Neuronal stem cell (in vitro differentiated cells): ENCODE results near the gene ABCD2.
"Not testable (repeated sequence)": the region's sequence is repeated elsewhere in the genome, so short reads cannot be mapped to it uniquely, and the experiment has no call there.

Experiments
- DNase-seq: peaks from one replicate; pipeline ENCODE4 v3.0.0-alpha.2; 2013; ENCODE audit warnings: low spot score
- H2AFZ ChIP-seq: one replicate; pipeline ENCODE4 v1.6.1; 2013; ENCODE audit warnings: mild to moderate bottlenecking, low read length, inconsistent platforms
- H2AK5ac ChIP-seq: 2 replicates; pipeline ENCODE4 v1.6.1; 2013; ENCODE audit warnings: low read depth, mild to moderate bottlenecking, inconsistent platforms, low read length, moderate library complexity, mixed read lengths
- H2BK120ac ChIP-seq: 2 replicates; pipeline ENCODE4 v1.6.1; 2013; ENCODE audit warnings: low read depth, mild to moderate bottlenecking, inconsistent platforms, low read length, moderate library complexity, mixed read lengths
- H2BK12ac ChIP-seq: one replicate; pipeline ENCODE4 v1.6.1; 2013; ENCODE audit warnings: low read length, inconsistent platforms
- H2BK15ac ChIP-seq: 2 replicates; pipeline ENCODE4 v1.6.1; 2013; ENCODE audit warnings: mild to moderate bottlenecking, low read length, inconsistent platforms, mixed read lengths
- H2BK5ac ChIP-seq: one replicate; pipeline ENCODE4 v1.6.1; 2013; ENCODE audit warnings: inconsistent platforms, mild to moderate bottlenecking, low read length, moderate library complexity
- H3K14ac ChIP-seq: one replicate; pipeline ENCODE4 v1.6.1; 2013; ENCODE audit warnings: low read length, inconsistent platforms
- H3K18ac ChIP-seq: 2 replicates; pipeline ENCODE4 v1.6.1; 2013; ENCODE audit warnings: low read length, inconsistent platforms
- H3K23ac ChIP-seq: 2 replicates; pipeline ENCODE4 v1.6.1; 2013; ENCODE audit warnings: low read depth, mild to moderate bottlenecking, mixed read lengths, low read length, inconsistent platforms; ENCODE audit not compliant: poor library complexity
- H3K27ac ChIP-seq: replicated peaks from 3 replicates; pipeline ENCODE4 v1.5.1; 2013; ENCODE audit warnings: low read length, inconsistent platforms
- H3K27me3 ChIP-seq, 3 experiments: 2 replicates each; pipeline ENCODE4 v1.6.1; 2013; ENCODE audit warnings: low read length in 3 of 3, mild to moderate bottlenecking in 2 of 3, inconsistent platforms in 1 of 3, low read depth in 1 of 3, mixed read lengths in 1 of 3, moderate library complexity in 1 of 3; ENCODE audit not compliant: control insufficient read depth in 3 of 3, insufficient read depth in 3 of 3
- H3K36me3 ChIP-seq, 2 donors: replicated peaks in 1 of 2; 2 replicates each; pipeline ENCODE4 v1.6.1; 2013; ENCODE audit warnings: low read length in 2 of 2; ENCODE audit not compliant: control insufficient read depth in 2 of 2, insufficient read depth in 2 of 2
- H3K4ac ChIP-seq: 2 replicates; pipeline ENCODE4 v1.6.1; 2013; ENCODE audit warnings: inconsistent platforms, mild to moderate bottlenecking, low read length, moderate library complexity
- H3K4me1 ChIP-seq, 2 donors: 1 replicate in 1 of 2; 2 replicates in 1 of 2; pipeline ENCODE4 v1.6.1; 2013; ENCODE audit warnings: low read length in 2 of 2, low read depth in 1 of 2; ENCODE audit not compliant: control insufficient read depth in 2 of 2, insufficient read depth in 1 of 2
- H3K4me2 ChIP-seq: one replicate; pipeline ENCODE4 v1.6.1; 2013; ENCODE audit warnings: mild to moderate bottlenecking, low read length, inconsistent platforms; ENCODE audit not compliant: insufficient read depth, poor library complexity, severe bottlenecking
- H3K4me3 ChIP-seq, 2 donors: 2 replicates each; pipeline ENCODE4 v1.5.1; 2013; ENCODE audit warnings: low read length in 2 of 2, mild to moderate bottlenecking in 2 of 2, inconsistent platforms in 1 of 2, moderate library complexity in 1 of 2
- H3K79me1 ChIP-seq: one replicate; pipeline ENCODE4 v1.6.1; 2013; ENCODE audit warnings: low read depth, mild to moderate bottlenecking, inconsistent platforms, low read length, moderate library complexity
- H3K9ac ChIP-seq: one replicate; pipeline ENCODE4 v1.6.1; 2013; ENCODE audit warnings: mild to moderate bottlenecking, low read depth, low read length, inconsistent platforms; ENCODE audit not compliant: poor library complexity
- H3K9me3 ChIP-seq, 2 donors: replicated peaks in 1 of 2; 2 replicates each; pipeline versions ENCODE3 to v1.6.1; 2013; ENCODE audit warnings: low read length in 2 of 2, mild to moderate bottlenecking in 2 of 2, inconsistent platforms in 1 of 2, low read depth in 1 of 2, mixed read lengths in 1 of 2, moderate library complexity in 1 of 2; ENCODE audit not compliant: control insufficient read depth in 2 of 2, insufficient read depth in 1 of 2
- H4K8ac ChIP-seq: one replicate; pipeline ENCODE4 v1.6.1; 2013; ENCODE audit warnings: low read depth, mild to moderate bottlenecking, inconsistent platforms, low read length, moderate library complexity
- H4K91ac ChIP-seq: one replicate; pipeline ENCODE4 v1.6.1; 2013; ENCODE audit warnings: low read length, low read depth, mild to moderate bottlenecking, inconsistent platforms; ENCODE audit not compliant: poor library complexity
- WGBS, 2 donors: extraction: QIAGEN DNeasy Blood & Tissue Kit; methylation state at CpG; one replicate each; pipeline ENCODE4 v1.1.7; 2013; ENCODE audit warnings: missing lambda C conversion rate in 2 of 2, mixed read lengths in 1 of 2; ENCODE audit not compliant: insufficient read length in 2 of 2, insufficient replicate concordance in 1 of 2; ENCODE audit errors: extremely low coverage in 2 of 2; 5-methylcytosine and 5-hydroxymethylcytosine counted together

Gene ABCD2

DNA sequence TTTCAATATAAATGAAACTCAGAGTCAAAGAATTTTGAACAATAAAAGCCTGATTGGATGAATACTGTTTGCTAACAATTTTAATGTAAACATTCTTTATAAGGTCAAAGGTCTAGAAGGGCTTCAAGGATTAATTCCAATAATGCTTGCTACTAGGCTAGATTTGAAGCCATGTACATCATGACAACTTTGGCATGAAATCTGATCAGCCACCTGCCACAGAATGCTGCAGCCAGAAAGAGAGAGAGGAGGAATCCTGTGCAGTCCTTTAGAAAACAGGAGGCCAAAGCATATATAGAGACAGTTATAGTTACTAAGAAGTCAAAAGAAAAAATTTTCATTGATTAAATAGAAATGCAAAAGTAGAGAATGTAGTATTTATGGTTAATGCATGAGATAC is 47.1 kb downstream of the ABCD2 start:
- Histone ChIP-seq H2BK15ac (no peak overlapping the region), H2BK5ac (no peak overlapping the region), H3K23ac (no peak overlapping the region), H4K8ac (no peak overlapping the region), H3K4me2 (no peak overlapping the region), H3K14ac (no peak overlapping the region), H3K4me1 (peaks cover 2 to 24% of the 10 kb centered on the region in 2 donors), H3K27me3 (no peaks in the 10 kb centered on the region), H3K18ac (no peak overlapping the region), H2AK5ac (no peak overlapping the region), H3K79me1 (no peaks in the 10 kb centered on the region), H4K91ac (no peak overlapping the region), H3K4me3 (no peak overlapping the region), H3K27ac (no peak overlapping the region), H2BK120ac (no peak overlapping the region), H3K36me3 (no peaks in the 10 kb centered on the region), H2AFZ (no peak overlapping the region), H3K9me3 (peaks cover 0 to 11% of the 10 kb centered on the region in 2 donors), H2BK12ac (no peak overlapping the region), H3K4ac (no peak overlapping the region), H3K9ac (no peak overlapping the region)
- no peak for DNase-seq

DNA sequence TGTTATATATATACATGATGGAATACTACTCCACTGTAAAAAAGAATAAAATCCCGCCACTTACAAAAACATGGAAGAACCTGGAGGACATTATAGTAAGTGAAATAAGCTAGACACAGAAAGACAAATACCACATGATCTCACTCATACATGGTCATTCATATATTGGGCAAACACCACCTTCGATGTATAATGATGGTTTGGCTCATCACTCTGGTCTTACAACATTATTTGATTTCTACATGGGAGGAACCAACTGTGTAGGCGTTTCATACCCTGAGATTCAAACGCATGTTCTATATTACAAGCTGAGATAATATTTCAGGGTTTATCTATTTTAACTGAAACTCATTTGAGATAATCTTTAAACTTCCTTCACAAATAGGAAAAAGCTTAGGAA is 48.3 kb downstream of the ABCD2 start:
- no peak for DNase-seq
- H2AK5ac ChIP-seq, result no peak overlapping the region
- no CpG with 5 or more reads among the region's 4 CpGs for WGBS, 2 donors
- H3K27me3 ChIP-seq, result no peaks in the 10 kb centered on the region
- no peak overlapping the region for H3K27ac ChIP-seq
- no peak overlapping the region for H3K4ac ChIP-seq
- H2AFZ ChIP-seq, result no peak overlapping the region
- H3K9ac ChIP-seq, result no peak overlapping the region
- H2BK12ac ChIP-seq, result no peak overlapping the region
- no peak overlapping the region for H3K14ac ChIP-seq
- H2BK5ac ChIP-seq, result no peak overlapping the region
- H3K4me3 ChIP-seq, result no peak overlapping the region
- no peak overlapping the region for H3K18ac ChIP-seq
- no peak overlapping the region for H4K8ac ChIP-seq
- H2BK15ac ChIP-seq, result no peak overlapping the region
- H3K36me3 ChIP-seq, result no peaks in the 10 kb centered on the region
- H4K91ac ChIP-seq, result no peak overlapping the region
- H3K9me3 ChIP-seq, result peaks cover 0 to 11% of the 10 kb centered on the region in 2 donors
- no peak overlapping the region for H3K4me2 ChIP-seq
- H3K79me1 ChIP-seq, result no peaks in the 10 kb centered on the region
- no peak overlapping the region for H2BK120ac ChIP-seq
- H3K4me1 ChIP-seq, result peaks cover 2 to 24% of the 10 kb centered on the region in 2 donors
- H3K23ac ChIP-seq, result no peak overlapping the region

DNA sequence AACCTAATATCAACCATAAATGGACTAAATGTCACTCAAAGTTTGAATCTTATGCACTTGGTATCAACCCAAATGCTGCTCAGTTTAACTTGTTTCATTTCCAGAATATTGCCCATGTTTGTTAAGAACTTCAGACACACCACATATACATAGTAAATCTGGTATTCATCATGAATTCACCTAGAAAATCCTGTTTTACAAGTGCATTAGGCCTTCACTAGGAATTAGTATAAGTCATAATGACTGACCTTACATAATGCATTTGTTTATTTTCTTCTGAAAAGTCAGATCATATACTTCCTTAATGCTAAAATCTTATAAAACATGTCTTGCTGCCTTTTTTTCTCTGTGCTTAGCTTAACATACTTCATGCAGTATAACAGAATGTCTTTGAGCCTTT is 66.1 kb downstream of the ABCD2 start:
- no peak overlapping the region for H2BK5ac ChIP-seq
- no peak overlapping the region for H3K9ac ChIP-seq
- H3K4ac ChIP-seq, result no peak overlapping the region
- peaks cover 2 to 7% of the 10 kb centered on the region in 2 donors for H3K9me3 ChIP-seq
- H3K27ac ChIP-seq, result no peak overlapping the region
- H3K4me2 ChIP-seq, result no peak overlapping the region
- no peaks in the 10 kb centered on the region for H3K79me1 ChIP-seq
- no peak overlapping the region for H3K4me3 ChIP-seq
- no peak overlapping the region for H3K14ac ChIP-seq
- H2BK15ac ChIP-seq, result no peak overlapping the region
- H2AFZ ChIP-seq, result no peak overlapping the region
- H2BK120ac ChIP-seq, result no peak overlapping the region
- no peak overlapping the region for H2BK12ac ChIP-seq
- DNase-seq, result no peak
- no peak overlapping the region for H3K18ac ChIP-seq
- H4K91ac ChIP-seq, result no peak overlapping the region
- no peak overlapping the region for H4K8ac ChIP-seq
- no peaks in the 10 kb centered on the region for H3K4me1 ChIP-seq
- no peak overlapping the region for H3K23ac ChIP-seq
- H2AK5ac ChIP-seq, result no peak overlapping the region
- H3K27me3 ChIP-seq, result no peaks in the 10 kb centered on the region
- H3K36me3 ChIP-seq, result no peaks in the 10 kb centered on the region

DNA sequence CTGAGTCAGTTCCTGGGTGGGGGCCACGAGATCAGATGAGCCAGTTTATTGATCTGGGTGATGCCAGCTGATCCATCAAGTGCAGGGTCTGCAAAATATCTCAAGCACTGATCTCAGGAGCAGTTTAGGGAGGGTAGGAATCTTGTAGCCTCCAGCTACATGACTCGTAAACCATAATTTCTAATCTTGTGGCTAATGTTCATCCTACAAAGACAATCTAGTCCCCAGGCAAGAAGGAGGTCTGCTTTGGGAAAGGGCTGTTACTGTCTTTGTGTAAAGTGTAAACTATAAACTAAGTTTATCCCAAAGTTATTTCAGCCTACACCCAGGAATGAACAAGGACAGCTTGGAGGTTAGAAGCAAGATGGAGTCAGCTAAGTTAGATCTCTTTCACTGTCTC is 75.4 kb downstream of the ABCD2 start:
- not testable (repeated sequence) for DNase-seq, H2AK5ac ChIP-seq, H3K4ac ChIP-seq, H4K8ac ChIP-seq, H3K4me2 ChIP-seq, H3K18ac ChIP-seq, H3K36me3 ChIP-seq, H3K27ac ChIP-seq, H2BK5ac ChIP-seq, H2BK120ac ChIP-seq, H3K14ac ChIP-seq, H3K23ac ChIP-seq, H3K27me3 ChIP-seq, H2AFZ ChIP-seq, H3K4me3 ChIP-seq, H3K79me1 ChIP-seq, H2BK12ac ChIP-seq, H2BK15ac ChIP-seq, H4K91ac ChIP-seq, H3K4me1 ChIP-seq, H3K9me3 ChIP-seq, H3K9ac ChIP-seq
- no CpG with 5 or more reads among the region's 2 CpGs for WGBS, 2 donors
